WTC11 (cell line): ENCODE measurements around the gene BCAS3. TPM values are rescaled to one million over a fixed set of nuclear protein-coding genes. Genes with fewer than 3 reads are reported as not detected.

ENCODE experiments used
- ATAC-seq: fragments of 200-7000 bp; cut with Tn5 transposase; 2 replicates; pipeline ENCODE4 v1.10.0; 2021; ENCODE audit warnings: mild to moderate bottlenecking, moderate library complexity
- CTCF ChIA-PET: fragments of 300-600 bp; sonication (Branson Sonifier 250); formaldehyde crosslinking; loops from one replicate; lab custom pipeline; 2021; ENCODE audit warnings: antibody characterized with exemption; lab: Charles Lee
- POLR2A ChIA-PET: fragments of 350-600 bp; sonication (Branson Sonifier 250); formaldehyde crosslinking; loops from one replicate; lab custom pipeline; 2021; ENCODE audit warnings: antibody characterized with exemption; lab: Charles Lee
- DNase-seq: peaks from one replicate; pipeline ENCODE4 v3.0.0; 2021; ENCODE audit warnings: low spot score
- H3K27ac Mint-ChIP-seq: 2 replicates; pipeline ENCODE4 v1.8.0; 2021; ENCODE audit warnings: mixed read lengths
- H3K27me3 Mint-ChIP-seq: 2 replicates; pipeline ENCODE4 v1.8.0; 2021; ENCODE audit warnings: low read depth, mild to moderate bottlenecking, moderate library complexity, mixed read lengths
- H3K36me3 Mint-ChIP-seq: 2 replicates; pipeline ENCODE4 v1.8.0; 2021; ENCODE audit warnings: mixed read lengths
- H3K4me1 Mint-ChIP-seq: 2 replicates; pipeline ENCODE4 v1.8.0; 2022; ENCODE audit warnings: mixed read lengths
- H3K4me3 Mint-ChIP-seq: 2 replicates; pipeline ENCODE4 v1.8.0; 2021; ENCODE audit warnings: mild to moderate bottlenecking, moderate library complexity, mixed read lengths
- H3K9me3 Mint-ChIP-seq: 2 replicates; pipeline ENCODE4 v1.8.0; 2021; ENCODE audit warnings: mixed read lengths
- ETV6 ChIP-seq: sonication (generic); formaldehyde crosslinking; IDR thresholded peaks from 2 replicates; pipeline ENCODE4 v1.8.1; 2022; ENCODE audit warnings: mild to moderate bottlenecking, missing genetic modification reagents
- FOXJ3 ChIP-seq: sonication (generic); formaldehyde crosslinking; IDR thresholded peaks from 2 replicates; pipeline ENCODE4 v1.9.0; 2021; ENCODE audit warnings: missing genetic modification reagents, mild to moderate bottlenecking, borderline replicate concordance
- FOXP1 ChIP-seq: sonication (generic); formaldehyde crosslinking; IDR thresholded peaks from 2 replicates; pipeline ENCODE4 v1.8.0; 2022; ENCODE audit warnings: missing genetic modification reagents, mild to moderate bottlenecking, moderate library complexity, borderline replicate concordance
- FOXP4 ChIP-seq: sonication (generic); formaldehyde crosslinking; IDR thresholded peaks from 2 replicates; pipeline ENCODE4 v1.8.0; 2022; ENCODE audit warnings: mild to moderate bottlenecking, missing genetic modification reagents
- GTF2I ChIP-seq: fragments of 250-450 bp; sonication (Bioruptor Pico); conservative IDR thresholded peaks from 2 replicates; pipeline ENCODE4 v1.4.0; 2021; ENCODE audit warnings: mild to moderate bottlenecking
- HMGA2 ChIP-seq: fragments of 250-450 bp; sonication (Bioruptor Pico); IDR thresholded peaks from 2 replicates; pipeline ENCODE4 v1.4.0; 2021; ENCODE audit warnings: mild to moderate bottlenecking, moderate library complexity
- NFE2L1 ChIP-seq: sonication (generic); formaldehyde crosslinking; IDR thresholded peaks from 2 replicates; pipeline ENCODE4 v1.8.1; 2023; ENCODE audit warnings: missing genetic modification reagents
- NFYB ChIP-seq: sonication (generic); formaldehyde crosslinking; conservative IDR thresholded peaks from 2 replicates; pipeline ENCODE4 v1.8.0; 2022; ENCODE audit warnings: low read depth, missing genetic modification reagents
- NR2C2 ChIP-seq: sonication (generic); formaldehyde crosslinking; IDR thresholded peaks from 2 replicates; pipeline ENCODE4 v1.8.0; 2022; ENCODE audit warnings: mild to moderate bottlenecking, missing genetic modification reagents
- TP53 ChIP-seq: sonication (generic); formaldehyde crosslinking; IDR thresholded peaks from 2 replicates; pipeline ENCODE4 v1.8.1; 2023; ENCODE audit warnings: mild to moderate bottlenecking, missing genetic modification reagents
- ZBTB43 ChIP-seq: sonication (generic); formaldehyde crosslinking; IDR thresholded peaks from 2 replicates; pipeline ENCODE4 v1.8.1; 2023; ENCODE audit warnings: mild to moderate bottlenecking, missing genetic modification reagents
- ZNF232 ChIP-seq: sonication (generic); formaldehyde crosslinking; IDR thresholded peaks from 2 replicates; pipeline ENCODE4 v1.8.0; 2022; ENCODE audit warnings: mild to moderate bottlenecking, missing genetic modification reagents
- ZNF317 ChIP-seq: sonication (generic); formaldehyde crosslinking; IDR thresholded peaks from 2 replicates; pipeline ENCODE4 v1.8.1; 2023; ENCODE audit warnings: low read depth, mild to moderate bottlenecking, moderate library complexity, missing genetic modification reagents, borderline replicate concordance
- ZNF423 ChIP-seq: fragments of 250-450 bp; sonication (Bioruptor Pico); IDR thresholded peaks from 2 replicates; pipeline ENCODE4 v2.1.2; 2022; ENCODE audit warnings: mild to moderate bottlenecking, moderate library complexity
- total RNA-seq: library from RNA; stranded (reverse); gene quantifications from 3 replicates; pipeline ENCODE4 v1.2.3, GENCODE V29; 2021
- TF ChIP-seq, protein P1 (sequence below): sonication (generic); formaldehyde crosslinking; IDR thresholded peaks from 2 replicates; pipeline ENCODE4 v1.8.1; 2022; ENCODE audit warnings: missing genetic modification reagents, borderline replicate concordance
- TF ChIP-seq, protein P2 (sequence below): fragments of 250-450 bp; sonication (Bioruptor Pico); IDR thresholded peaks from 2 replicates; pipeline ENCODE4 v1.9.0; 2021; ENCODE audit warnings: mild to moderate bottlenecking
- TF ChIP-seq, protein P3 (sequence below): sonication (generic); formaldehyde crosslinking; IDR thresholded peaks from 2 replicates; pipeline ENCODE4 v1.8.1; 2022; ENCODE audit warnings: low read depth, missing genetic modification reagents, borderline replicate concordance
- TF ChIP-seq, protein P4 (sequence below): fragments of 200-600 bp; IDR thresholded peaks from 2 replicates; pipeline ENCODE4 v1.8.0; 2022; ENCODE audit warnings: antibody characterized with exemption

BCAS3 gene
- total RNA-seq, 1 experiment from 2014 or later: 15.5 TPM

DNA sequence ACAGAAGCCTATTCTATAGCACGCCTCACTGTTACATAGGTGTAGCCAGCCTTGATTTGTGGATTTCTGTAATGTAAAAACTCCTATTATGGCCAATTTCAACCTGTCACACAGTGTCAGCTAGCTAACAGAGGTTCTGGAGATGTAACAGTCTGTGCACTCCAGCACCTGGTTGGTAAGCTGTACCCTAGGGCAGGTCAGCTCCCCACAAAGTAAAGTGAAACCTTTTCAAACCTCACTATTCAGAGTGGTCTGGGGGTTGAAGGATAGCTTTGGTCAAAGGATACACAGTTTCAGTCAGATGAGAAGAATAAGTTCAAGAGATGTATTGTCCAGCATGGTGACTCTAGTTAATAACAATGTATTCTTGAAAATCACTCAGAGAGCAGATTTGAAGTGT lies 693.5 kb downstream of the BCAS3 start:
- Mint-ChIP-seq H3K4me3 (no peak overlapping the region), H3K27ac (no peak overlapping the region), H3K27me3 (no peaks in the 10 kb centered on the region), H3K36me3 (no peaks in the 10 kb centered on the region), H3K9me3 (no peaks in the 10 kb centered on the region), H3K4me1 (peaks cover 6% of the 10 kb centered on the region)
- POLR2A ChIA-PET: no interaction called here
- CTCF ChIA-PET: no interaction called here
- DNase-seq (no peak), ATAC-seq (no peak)
- TF ChIP-seq FOXP1 (no peak), ETV6 (CRISPR knock-in tag) (no peak), FOXJ3 (CRISPR knock-in tag) (no peak), ZNF232 (no peak), FOXP4 (no peak), GTF2I (CRISPR knock-in tag) (no peak), NFYB (no peak), NR2C2 (CRISPR knock-in tag) (no peak)
- TF ChIP-seq, protein P1, sequence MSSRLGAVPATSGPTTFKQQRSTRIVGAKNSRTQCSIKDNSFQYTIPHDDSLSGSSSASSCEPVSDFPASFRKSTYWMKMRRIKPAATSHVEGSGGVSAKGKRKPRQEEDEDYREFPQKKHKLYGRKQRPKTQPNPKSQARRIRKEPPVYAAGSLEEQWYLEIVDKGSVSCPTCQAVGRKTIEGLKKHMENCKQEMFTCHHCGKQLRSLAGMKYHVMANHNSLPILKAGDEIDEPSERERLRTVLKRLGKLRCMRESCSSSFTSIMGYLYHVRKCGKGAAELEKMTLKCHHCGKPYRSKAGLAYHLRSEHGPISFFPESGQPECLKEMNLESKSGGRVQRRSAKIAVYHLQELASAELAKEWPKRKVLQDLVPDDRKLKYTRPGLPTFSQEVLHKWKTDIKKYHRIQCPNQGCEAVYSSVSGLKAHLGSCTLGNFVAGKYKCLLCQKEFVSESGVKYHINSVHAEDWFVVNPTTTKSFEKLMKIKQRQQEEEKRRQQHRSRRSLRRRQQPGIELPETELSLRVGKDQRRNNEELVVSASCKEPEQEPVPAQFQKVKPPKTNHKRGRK: no peak

GRCh38 chr17:61371606-61372005 lies 694.0 kb downstream of the BCAS3 start:
- Mint-ChIP-seq H3K27ac (no peak overlapping the region), H3K27me3 (no peaks in the 10 kb centered on the region), H3K4me1 (peaks cover 6% of the 10 kb centered on the region), H3K4me3 (no peak overlapping the region), H3K9me3 (no peaks in the 10 kb centered on the region), H3K36me3 (no peaks in the 10 kb centered on the region)
- POLR2A ChIA-PET: no interaction called here
- DNase-seq (no peak), ATAC-seq (no peak)
- TF ChIP-seq, protein P2, sequence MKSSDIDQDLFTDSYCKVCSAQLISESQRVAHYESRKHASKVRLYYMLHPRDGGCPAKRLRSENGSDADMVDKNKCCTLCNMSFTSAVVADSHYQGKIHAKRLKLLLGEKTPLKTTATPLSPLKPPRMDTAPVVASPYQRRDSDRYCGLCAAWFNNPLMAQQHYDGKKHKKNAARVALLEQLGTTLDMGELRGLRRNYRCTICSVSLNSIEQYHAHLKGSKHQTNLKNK (CRISPR knock-in tag): no peak
- TF ChIP-seq HMGA2 (CRISPR knock-in tag): no peak
- no peak for TF ChIP-seq ZBTB43
- TF ChIP-seq, protein P3, sequence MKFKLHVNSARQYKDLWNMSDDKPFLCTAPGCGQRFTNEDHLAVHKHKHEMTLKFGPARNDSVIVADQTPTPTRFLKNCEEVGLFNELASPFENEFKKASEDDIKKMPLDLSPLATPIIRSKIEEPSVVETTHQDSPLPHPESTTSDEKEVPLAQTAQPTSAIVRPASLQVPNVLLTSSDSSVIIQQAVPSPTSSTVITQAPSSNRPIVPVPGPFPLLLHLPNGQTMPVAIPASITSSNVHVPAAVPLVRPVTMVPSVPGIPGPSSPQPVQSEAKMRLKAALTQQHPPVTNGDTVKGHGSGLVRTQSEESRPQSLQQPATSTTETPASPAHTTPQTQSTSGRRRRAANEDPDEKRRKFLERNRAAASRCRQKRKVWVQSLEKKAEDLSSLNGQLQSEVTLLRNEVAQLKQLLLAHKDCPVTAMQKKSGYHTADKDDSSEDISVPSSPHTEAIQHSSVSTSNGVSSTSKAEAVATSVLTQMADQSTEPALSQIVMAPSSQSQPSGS: no peak
- TF ChIP-seq, protein P4, sequence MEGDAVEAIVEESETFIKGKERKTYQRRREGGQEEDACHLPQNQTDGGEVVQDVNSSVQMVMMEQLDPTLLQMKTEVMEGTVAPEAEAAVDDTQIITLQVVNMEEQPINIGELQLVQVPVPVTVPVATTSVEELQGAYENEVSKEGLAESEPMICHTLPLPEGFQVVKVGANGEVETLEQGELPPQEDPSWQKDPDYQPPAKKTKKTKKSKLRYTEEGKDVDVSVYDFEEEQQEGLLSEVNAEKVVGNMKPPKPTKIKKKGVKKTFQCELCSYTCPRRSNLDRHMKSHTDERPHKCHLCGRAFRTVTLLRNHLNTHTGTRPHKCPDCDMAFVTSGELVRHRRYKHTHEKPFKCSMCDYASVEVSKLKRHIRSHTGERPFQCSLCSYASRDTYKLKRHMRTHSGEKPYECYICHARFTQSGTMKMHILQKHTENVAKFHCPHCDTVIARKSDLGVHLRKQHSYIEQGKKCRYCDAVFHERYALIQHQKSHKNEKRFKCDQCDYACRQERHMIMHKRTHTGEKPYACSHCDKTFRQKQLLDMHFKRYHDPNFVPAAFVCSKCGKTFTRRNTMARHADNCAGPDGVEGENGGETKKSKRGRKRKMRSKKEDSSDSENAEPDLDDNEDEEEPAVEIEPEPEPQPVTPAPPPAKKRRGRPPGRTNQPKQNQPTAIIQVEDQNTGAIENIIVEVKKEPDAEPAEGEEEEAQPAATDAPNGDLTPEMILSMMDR: no peak
- no peak for TF ChIP-seq ZNF317 (CRISPR knock-in tag)
- CTCF ChIA-PET: no interaction called here

DNA sequence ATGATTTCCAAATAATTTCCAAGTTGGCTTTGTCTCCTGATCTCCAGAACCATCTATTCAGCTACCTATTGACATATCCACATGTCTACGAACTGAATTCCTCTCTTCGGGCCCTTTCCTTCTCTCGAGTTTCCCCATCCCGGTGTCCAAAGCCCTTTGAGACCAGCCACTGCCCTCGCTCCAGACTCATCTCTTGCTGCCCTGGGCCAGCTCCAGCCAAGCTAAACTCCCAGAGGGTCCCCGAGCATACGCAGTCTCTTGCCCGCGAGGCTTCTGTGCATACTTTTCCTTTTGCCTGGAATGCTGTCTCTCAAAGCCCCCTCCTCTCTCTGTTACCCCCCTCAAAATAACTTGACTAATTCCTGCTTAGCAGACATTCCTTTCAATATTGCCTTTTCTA lies 694.8 kb downstream of the BCAS3 start:
- Mint-ChIP-seq H3K4me1 (peaks cover 6% of the 10 kb centered on the region), H3K36me3 (no peaks in the 10 kb centered on the region), H3K4me3 (no peak overlapping the region), H3K9me3 (no peaks in the 10 kb centered on the region), H3K27ac (no peak overlapping the region), H3K27me3 (no peaks in the 10 kb centered on the region)
- ATAC-seq (no peak), DNase-seq (no peak)
- TF ChIP-seq NFE2L1 (CRISPR knock-in tag) (no peak), TP53 (CRISPR knock-in tag) (no peak), ZNF423 (no peak)
- TF ChIP-seq, protein P2 (CRISPR knock-in tag): no peak
- POLR2A ChIA-PET: no interaction called here
- CTCF ChIA-PET: no interaction called here
